H9 (cell line): Measurements from ENCODE around the gene RASGEF1C. TPM values are rescaled to one million over a fixed set of nuclear protein-coding genes. Genes with fewer than 3 reads are reported as not detected.

Experiments used
- DNase-seq: peaks from one replicate; pipeline ENCODE4 v3.0.0-alpha.2; 2017
- H2AFZ ChIP-seq: one replicate; pipeline ENCODE4 v1.6.1; 2013; ENCODE audit warnings: mild to moderate bottlenecking, low read length, control low read depth, moderate library complexity
- H2AK5ac ChIP-seq: 2 replicates; pipeline ENCODE4 v1.6.1; 2013; ENCODE audit warnings: low read length, control low read depth, mixed read lengths; ENCODE audit not compliant: insufficient read length
- H2BK120ac ChIP-seq: one replicate; pipeline ENCODE4 v1.6.1; 2013; ENCODE audit warnings: low read depth, mild to moderate bottlenecking, low read length, control low read depth, inconsistent platforms; ENCODE audit not compliant: poor library complexity, severe bottlenecking
- H2BK12ac ChIP-seq: 2 replicates; pipeline ENCODE4 v1.6.1; 2013; ENCODE audit warnings: low read length, control low read depth, mixed read lengths, low read depth; ENCODE audit not compliant: insufficient read length
- H2BK15ac ChIP-seq: 2 replicates; pipeline ENCODE4 v1.6.1; 2013; ENCODE audit warnings: low read depth, low read length, control low read depth
- H2BK20ac ChIP-seq: one replicate; pipeline ENCODE4 v1.6.1; 2013; ENCODE audit warnings: low read depth, mild to moderate bottlenecking, low read length, control low read depth, inconsistent platforms; ENCODE audit not compliant: poor library complexity, severe bottlenecking
- H2BK5ac ChIP-seq: 2 replicates; pipeline ENCODE4 v1.6.1; 2013; ENCODE audit warnings: low read length, control low read depth, mixed read lengths; ENCODE audit not compliant: insufficient read length
- H3K14ac ChIP-seq: 2 replicates; pipeline ENCODE4 v1.6.1; 2013; ENCODE audit warnings: low read length, control low read depth; ENCODE audit not compliant: insufficient read depth
- H3K18ac ChIP-seq: 2 replicates; pipeline ENCODE4 v1.6.1; 2013; ENCODE audit warnings: low read depth, mild to moderate bottlenecking, mixed read lengths, low read length, control low read depth; ENCODE audit not compliant: insufficient read length
- H3K23ac ChIP-seq: 2 replicates; pipeline ENCODE4 v1.6.1; 2013; ENCODE audit warnings: low read length, control low read depth, mixed read lengths, low read depth; ENCODE audit not compliant: insufficient read length
- H3K23me2 ChIP-seq: 2 replicates; pipeline ENCODE4 v1.6.1; 2013; ENCODE audit warnings: low read depth, mild to moderate bottlenecking, mixed read lengths, low read length, control low read depth; ENCODE audit not compliant: insufficient read length, poor library complexity, severe bottlenecking
- H3K27ac ChIP-seq: 2 replicates; pipeline ENCODE4 v1.5.1; 2013; ENCODE audit warnings: low read length, control low read depth, mixed read lengths, low read depth; ENCODE audit not compliant: insufficient read length
- H3K27me3 ChIP-seq: 2 replicates; pipeline ENCODE4 v1.6.1; 2013; ENCODE audit warnings: low read length, control low read depth, inconsistent platforms; ENCODE audit not compliant: insufficient read depth
- H3K4ac ChIP-seq: 2 replicates; pipeline ENCODE4 v1.6.1; 2013; ENCODE audit warnings: low read depth, mild to moderate bottlenecking, control low read depth, inconsistent platforms, low read length, moderate library complexity
- H3K4me1 ChIP-seq: 2 replicates; pipeline ENCODE4 v1.6.1; 2013; ENCODE audit warnings: low read length, control low read depth, inconsistent platforms; ENCODE audit not compliant: insufficient read depth
- H3K4me2 ChIP-seq: 2 replicates; pipeline ENCODE4 v1.6.1; 2013; ENCODE audit warnings: low read length, control low read depth, mixed read lengths; ENCODE audit not compliant: insufficient read length, insufficient read depth
- H3K56ac ChIP-seq: 2 replicates; pipeline ENCODE4 v1.6.1; 2013; ENCODE audit warnings: low read depth, mild to moderate bottlenecking, mixed read lengths, low read length, control low read depth; ENCODE audit not compliant: insufficient read length
- H3K79me1 ChIP-seq: 2 replicates; pipeline ENCODE4 v1.6.1; 2013; ENCODE audit warnings: low read depth, mild to moderate bottlenecking, moderate library complexity, low read length, control low read depth, inconsistent platforms; ENCODE audit not compliant: insufficient read depth, poor library complexity, severe bottlenecking
- H3K79me2 ChIP-seq: 2 replicates; pipeline ENCODE4 v1.6.1; 2013; ENCODE audit warnings: low read length, control low read depth, inconsistent platforms; ENCODE audit not compliant: insufficient read depth
- H3K9ac ChIP-seq: 2 replicates; pipeline ENCODE4 v1.6.1; 2013; ENCODE audit warnings: low read length, control low read depth, mixed read lengths; ENCODE audit not compliant: insufficient read length; ENCODE audit errors: extremely low read depth
- H3K9me3 ChIP-seq: one replicate; pipeline ENCODE4 v1.6.1; 2013; ENCODE audit warnings: low read depth, low read length, inconsistent platforms; ENCODE audit not compliant: control insufficient read depth
- H3T11ph ChIP-seq: one replicate; pipeline ENCODE4 v1.6.1; 2013; ENCODE audit warnings: mild to moderate bottlenecking, low read length, control low read depth, inconsistent platforms
- H4K20me1 ChIP-seq: one replicate; pipeline ENCODE4 v1.6.1; 2013; ENCODE audit not compliant: control insufficient read depth, insufficient read length, insufficient read depth
- H4K5ac ChIP-seq: 2 replicates; pipeline ENCODE4 v1.6.1; 2013; ENCODE audit warnings: low read depth, mild to moderate bottlenecking, mixed read lengths, low read length, control low read depth; ENCODE audit not compliant: insufficient read length
- H4K8ac ChIP-seq: replicated peaks from 2 replicates; pipeline ENCODE4 v1.6.1; 2013; ENCODE audit warnings: low read length, control low read depth, mixed read lengths, low read depth; ENCODE audit not compliant: insufficient read length
- H4K91ac ChIP-seq: 2 replicates; pipeline ENCODE4 v1.6.1; 2013; ENCODE audit warnings: low read depth, mild to moderate bottlenecking, moderate library complexity, mixed read lengths, low read length, control low read depth; ENCODE audit not compliant: insufficient read length
- H3K27ac Mint-ChIP-seq, 3 experiments: 2 replicates in 2 of 3; 3 replicates in 1 of 3; pipeline ENCODE4 v1.8.0; 2020 to 2021; ENCODE audit warnings: mixed read lengths in 3 of 3, mild to moderate bottlenecking in 1 of 3, moderate library complexity in 1 of 3
- H3K27me3 Mint-ChIP-seq: 2 replicates; pipeline ENCODE4 v1.8.0; 2021; ENCODE audit warnings: low read depth, mild to moderate bottlenecking, moderate library complexity, mixed read lengths
- H3K36me3 Mint-ChIP-seq, 3 experiments: 2 replicates in 2 of 3; 3 replicates in 1 of 3; pipeline ENCODE4 v1.8.0; 2020 to 2021; ENCODE audit warnings: low read depth in 3 of 3, mixed read lengths in 3 of 3; ENCODE audit not compliant: insufficient read depth in 1 of 3
- H3K4me1 Mint-ChIP-seq, 2 experiments: 2 replicates each; pipeline ENCODE4 v1.8.0; 2020; ENCODE audit warnings: mixed read lengths in 2 of 2
- H3K4me3 Mint-ChIP-seq, 2 experiments: 2 replicates in 1 of 2; 3 replicates in 1 of 2; pipeline ENCODE4 v1.8.0; 2020 to 2021; ENCODE audit warnings: mild to moderate bottlenecking in 2 of 2, mixed read lengths in 2 of 2, moderate library complexity in 1 of 2
- H3K9me3 Mint-ChIP-seq, 2 experiments: 2 replicates in 1 of 2; 3 replicates in 1 of 2; pipeline ENCODE4 v1.8.0; 2020; ENCODE audit warnings: mild to moderate bottlenecking in 2 of 2, mixed read lengths in 2 of 2, moderate library complexity in 1 of 2
- CTCF ChIP-seq: fragments of 200-600 bp; sonication (generic); conservative IDR thresholded peaks from 3 replicates; pipeline ENCODE4 v1.8.0; 2021; ENCODE audit warnings: antibody characterized with exemption, mild to moderate bottlenecking
- WGBS: extraction: QIAGEN DNeasy Blood & Tissue Kit; methylation state at CpG from one replicate; pipeline ENCODE4 v1.1.7; 2013; ENCODE audit warnings: missing lambda C conversion rate, low lambda C conversion rate, mixed read lengths; ENCODE audit not compliant: insufficient read length; ENCODE audit errors: extremely low coverage; 5-methylcytosine and 5-hydroxymethylcytosine counted together
- total RNA-seq: library from RNA; stranded (reverse); gene quantifications from 2 replicates; pipeline ENCODE4 v1.2.1, GENCODE V29; 2021

The RASGEF1C gene
- total RNA-seq, 1 experiment from 2014 or later: 0.83 TPM

GRCh38 chr5:180138214-180138975 lies 70.6 kb downstream of the RASGEF1C start:
- peaks cover 6% of the 10 kb centered on the region for H3K27me3 Mint-ChIP-seq
- H3K79me1 ChIP-seq: no peaks in the 10 kb centered on the region
- H2BK5ac ChIP-seq: no peak overlapping the region
- no peak overlapping the region for H4K8ac ChIP-seq
- H2BK15ac ChIP-seq: no peak overlapping the region
- no peaks in the 10 kb centered on the region for H3K23me2 ChIP-seq
- H2AFZ ChIP-seq: no peak overlapping the region
- no peaks in the 10 kb centered on the region for H3K79me2 ChIP-seq
- 0 out of 4 replicates have a peak, but pooled peaks cover 0 to 3% of the 10 kb centered on the region in 2 experiments for H3K4me1 Mint-ChIP-seq
- no peak for TF ChIP-seq CTCF
- no peak overlapping the region for H3K14ac ChIP-seq
- H3K23ac ChIP-seq: no peak overlapping the region
- no peak overlapping the region for H2BK12ac ChIP-seq
- no peaks in the 10 kb centered on the region; a peak in 1 of 7 replicates for H3K36me3 Mint-ChIP-seq
- no peak overlapping the region for H3T11ph ChIP-seq
- no peak overlapping the region for H4K5ac ChIP-seq
- WGBS: no CpG with 5 or more reads among the region's 12 CpGs
- H2BK120ac ChIP-seq: no peak overlapping the region
- no peak overlapping the region for H3K4ac ChIP-seq
- H3K9me3 ChIP-seq: no peaks in the 10 kb centered on the region
- no peak overlapping the region for H3K56ac ChIP-seq
- H4K91ac ChIP-seq: no peak overlapping the region
- no peak overlapping the region for H3K4me2 ChIP-seq
- no peak overlapping the region for H2AK5ac ChIP-seq
- no peaks in the 10 kb centered on the region for H3K27me3 ChIP-seq
- H4K20me1 ChIP-seq: no peaks in the 10 kb centered on the region
- no peaks in the 10 kb centered on the region for H3K4me1 ChIP-seq
- no peak overlapping the region for H2BK20ac ChIP-seq
- no peak overlapping the region for H3K4me3 Mint-ChIP-seq
- H3K9me3 Mint-ChIP-seq: no peaks in the 10 kb centered on the region
- H3K18ac ChIP-seq: no peak overlapping the region
- H3K27ac Mint-ChIP-seq: peak overlapping the region in 2 of 3 experiments; percentile 13 to 29; a peak in 3 of 7 replicates
- H3K27ac ChIP-seq: no peak overlapping the region
- H3K9ac ChIP-seq: no peak overlapping the region
- no peak for DNase-seq
